Umbilical cord (tissue), 2 donors: ENCODE measurements around the gene TXNIP. TPM values are rescaled to one million over a fixed set of nuclear protein-coding genes. Genes with fewer than 3 reads are reported as not detected.
A peak's percentile ranks its signal among the peaks of the same experiment; 100 is the strongest.

ENCODE experiments used
- DNase-seq: peaks from one replicate; pipeline ENCODE4 v3.0.0-alpha.2; 2015; ENCODE audit warnings: low spot score
- total RNA-seq: library from RNA; depleted of rRNA; stranded (reverse); fragments of >200 nt; gene quantifications from one replicate; pipeline ENCODE4 v1.2.3, GENCODE V29; 2014; ENCODE audit warnings: low replicate concordance; ENCODE audit not compliant: insufficient read depth

Gene TXNIP
- total RNA-seq, 1 donor from 2014 or later: 547 TPM

GRCh38 chr1:145963265-145964019, 32.9 kb downstream of the TXNIP start:
- peak; percentile 62 for DNase-seq

GRCh38 chr1:145962157-145963102, 33.9 kb downstream of the TXNIP start:
- DNase-seq: peak; percentile 32

GRCh38 chr1:145961425-145962156, 34.8 kb downstream of the TXNIP start:
- peak; percentile 33 for DNase-seq

- no peak for DNase-seq
Measured at GRCh38 chr1:145961109-145961424, 35.3 kb downstream of the TXNIP start.

GRCh38 chr1:145960468-145961108, 35.8 kb downstream of the TXNIP start:
- DNase-seq: peak; percentile 85

- no peak for DNase-seq
Measured at GRCh38 chr1:145959957-145960467, 36.4 kb downstream of the TXNIP start.

- no peak for DNase-seq
Measured at GRCh38 chr1:145959333-145959732, 37.0 kb downstream of the TXNIP start.

- DNase-seq: no peak
Measured at GRCh38 chr1:145958734-145959133, 37.6 kb downstream of the TXNIP start.

GRCh38 chr1:145957443-145958319, 38.7 kb downstream of the TXNIP start, which contains the start of gene LIX1L:
TSS of gene LIX1L (minus strand) at chr1:145958017. CDS start at chr1:145957927, 90 bp downstream.
- peak; percentile 99 for DNase-seq

- DNase-seq: peak; percentile 86
Measured at GRCh38 chr1:145956781-145957442, 39.5 kb downstream of the TXNIP start.

- no peak for DNase-seq
Measured at GRCh38 chr1:145956361-145956760, 40.0 kb downstream of the TXNIP start.

GRCh38 chr1:145955436-145955835, 40.9 kb downstream of the TXNIP start:
- DNase-seq: no peak

- DNase-seq: no peak
Measured at GRCh38 chr1:145953861-145954260, 42.5 kb downstream of the TXNIP start.

GRCh38 chr1:145952903-145953302, 43.5 kb downstream of the TXNIP start:
- no peak for DNase-seq

GRCh38 chr1:145951526-145951925, 44.9 kb downstream of the TXNIP start:
- no peak for DNase-seq

- DNase-seq: no peak
Measured at GRCh38 chr1:145949219-145949618, 47.2 kb downstream of the TXNIP start.

GRCh38 chr1:145947551-145947950, 48.8 kb downstream of the TXNIP start:
- no peak for DNase-seq

- DNase-seq: no peak
Measured at GRCh38 chr1:145946477-145946986, 49.8 kb downstream of the TXNIP start.

- DNase-seq: no peak
Measured at GRCh38 chr1:145944532-145944931, 51.8 kb downstream of the TXNIP start.
